Muscle layer of colon (tissue), 2 donors: ENCODE data around the gene PRRT3.
"Not testable (repeated sequence)": the region's sequence is repeated elsewhere in the genome, so short reads cannot be mapped to it uniquely, and the experiment has no call there.

Experiments
- H3K27ac ChIP-seq: one replicate; pipeline ENCODE4 v1.7.0; 2013; ENCODE audit warnings: low read depth, mild to moderate bottlenecking, low read length, moderate library complexity
- H3K27me3 ChIP-seq, 2 donors: one replicate each; pipeline ENCODE4 v1.7.0; 2013; ENCODE audit warnings: low read length in 2 of 2, mild to moderate bottlenecking in 2 of 2; ENCODE audit not compliant: insufficient read depth in 2 of 2, control insufficient read depth in 1 of 2
- H3K36me3 ChIP-seq: one replicate; pipeline ENCODE4 v1.7.0; 2013; ENCODE audit warnings: mild to moderate bottlenecking, low read length; ENCODE audit not compliant: insufficient read depth
- H3K4me1 ChIP-seq: one replicate; pipeline ENCODE4 v1.7.0; 2013; ENCODE audit warnings: mild to moderate bottlenecking, low read length; ENCODE audit not compliant: insufficient read depth
- H3K4me3 ChIP-seq, 2 donors: one replicate each; pipeline ENCODE4 v1.7.0; 2013; ENCODE audit warnings: low read length in 2 of 2, low read depth in 1 of 2, mild to moderate bottlenecking in 1 of 2, moderate library complexity in 1 of 2
- H3K9ac ChIP-seq: one replicate; pipeline ENCODE4 v1.7.0; 2013; ENCODE audit warnings: low read length
- H3K9me3 ChIP-seq: one replicate; pipeline ENCODE4 v1.7.0; 2013; ENCODE audit warnings: mild to moderate bottlenecking, low read length
- donor health status: abdominal sarcoma.
- donor health status: Adenocarcinoma of cecum.

PRRT3 gene

DNA sequence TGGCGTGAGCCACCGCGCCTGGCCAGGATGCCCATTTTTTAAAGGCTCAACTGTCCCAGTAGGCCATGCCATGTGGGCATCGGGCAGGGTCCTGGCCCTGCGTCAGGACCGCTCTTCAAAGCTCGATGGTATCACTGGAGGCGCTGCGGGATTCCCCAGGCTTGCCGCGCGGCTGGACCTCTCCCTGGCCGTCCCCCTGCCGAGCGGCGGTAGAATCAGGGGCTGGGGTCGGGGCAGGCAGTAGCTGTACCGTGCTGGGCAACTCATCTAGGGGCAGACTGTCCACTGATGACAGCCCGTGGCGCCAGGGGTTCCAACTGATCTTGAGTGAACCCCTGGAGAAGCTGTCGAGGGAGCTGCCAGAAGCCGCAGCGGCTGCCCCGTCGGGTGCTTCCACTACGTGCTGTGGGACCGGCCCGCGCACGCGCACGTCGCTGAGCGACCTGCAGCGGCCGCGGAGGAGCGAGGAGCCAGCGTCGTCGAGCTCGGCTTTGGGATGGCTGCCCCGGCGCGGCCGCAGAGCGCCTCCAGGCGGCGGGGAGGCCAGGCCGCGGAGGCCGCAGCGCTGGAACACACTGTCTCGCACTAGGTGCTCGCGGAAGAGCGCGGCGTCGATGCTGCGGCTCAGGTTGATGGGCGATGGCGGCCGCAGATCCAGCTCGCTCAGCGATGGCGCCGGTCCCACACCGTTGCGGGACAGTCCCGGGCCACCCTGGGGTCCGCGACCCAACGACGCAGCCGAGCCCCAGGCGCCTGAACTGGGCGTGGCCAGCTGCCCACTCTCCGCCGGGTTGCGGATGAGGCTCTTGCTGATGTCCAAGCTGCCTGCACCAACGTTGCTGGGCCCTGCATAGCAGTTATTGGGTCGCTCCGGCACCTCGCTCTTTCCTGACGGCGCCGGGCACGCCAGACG, 5.8 kb downstream of the PRRT3 start:
- H3K4me3 ChIP-seq: peak overlapping the region; percentile 66 to 76
- H3K9ac ChIP-seq: peak overlapping the region; percentile 49
- H3K4me1 ChIP-seq: peaks cover 5% of the 10 kb centered on the region
- peak overlapping the region; percentile 79 for H3K27ac ChIP-seq
- no peaks in the 10 kb centered on the region for H3K9me3 ChIP-seq
- H3K36me3 ChIP-seq: peaks cover 23% of the 10 kb centered on the region
- no peaks in the 10 kb centered on the region for H3K27me3 ChIP-seq

DNA sequence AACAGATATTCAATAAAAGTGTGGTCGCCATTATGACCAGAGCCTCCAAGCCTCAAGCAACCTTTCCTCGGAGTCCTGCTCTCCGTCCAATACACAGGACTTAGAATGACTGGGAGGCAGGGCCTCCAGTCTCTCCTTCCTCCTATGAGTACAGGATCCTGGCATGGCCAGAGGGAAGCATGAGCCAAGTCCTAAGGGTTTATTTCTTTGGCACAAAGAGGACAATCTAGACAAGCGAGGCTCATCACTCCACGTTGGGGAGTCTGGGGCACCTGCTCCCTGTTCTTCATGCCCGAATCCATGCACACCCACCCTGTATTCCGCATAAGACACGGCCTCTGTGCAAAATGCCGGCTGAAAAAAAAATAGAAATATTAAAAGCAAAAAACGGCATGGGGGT, 6.8 kb downstream of the PRRT3 start:
- H3K9ac ChIP-seq: no peak overlapping the region
- no peak overlapping the region for H3K27ac ChIP-seq
- H3K9me3 ChIP-seq: no peaks in the 10 kb centered on the region
- H3K27me3 ChIP-seq: no peaks in the 10 kb centered on the region
- H3K4me3 ChIP-seq: no peak overlapping the region
- peaks cover 5% of the 10 kb centered on the region for H3K4me1 ChIP-seq
- peaks cover 28% of the 10 kb centered on the region for H3K36me3 ChIP-seq

DNA sequence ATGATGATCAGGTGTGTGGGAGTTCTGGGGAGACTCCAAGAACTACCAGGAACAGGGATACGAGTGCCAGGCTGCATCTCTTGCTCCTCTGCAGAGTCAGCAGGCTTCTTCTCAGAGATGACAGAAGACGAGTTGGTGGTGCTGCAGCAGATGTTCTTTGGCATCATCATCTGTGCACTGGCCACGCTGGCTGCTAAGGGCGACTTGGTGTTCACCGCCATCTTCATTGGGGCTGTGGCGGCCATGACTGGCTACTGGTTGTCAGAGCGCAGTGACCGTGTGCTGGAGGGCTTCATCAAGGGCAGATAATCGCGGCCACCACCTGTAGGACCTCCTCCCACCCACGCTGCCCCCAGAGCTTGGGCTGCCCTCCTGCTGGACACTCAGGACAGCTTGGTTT, 7.9 kb downstream of the PRRT3 start:
- Histone ChIP-seq H3K9me3 (no peaks in the 10 kb centered on the region), H3K4me3 (no peak overlapping the region), H3K9ac (no peak overlapping the region), H3K27ac (no peak overlapping the region), H3K36me3 (peaks cover 28% of the 10 kb centered on the region), H3K27me3 (no peaks in the 10 kb centered on the region), H3K4me1 (peaks cover 5% of the 10 kb centered on the region)

- Histone ChIP-seq H3K4me1 (peaks cover 3% of the 10 kb centered on the region), H3K4me3 (no peak overlapping the region), H3K9ac (no peak overlapping the region), H3K9me3 (no peaks in the 10 kb centered on the region), H3K27me3 (no peaks in the 10 kb centered on the region), H3K27ac (no peak overlapping the region), H3K36me3 (peaks cover 29% of the 10 kb centered on the region)
Observed at GRCh38 chr3:9942934-9943690, 9.1 kb downstream of the PRRT3 start.

- Histone ChIP-seq H3K4me3 (no peak overlapping the region), H3K9me3 (no peaks in the 10 kb centered on the region), H3K4me1 (no peaks in the 10 kb centered on the region), H3K9ac (no peak overlapping the region), H3K27me3 (no peaks in the 10 kb centered on the region), H3K27ac (no peak overlapping the region), H3K36me3 (peaks cover 39% of the 10 kb centered on the region)
Observed at GRCh38 chr3:9942164-9942563, 10.0 kb downstream of the PRRT3 start.

DNA sequence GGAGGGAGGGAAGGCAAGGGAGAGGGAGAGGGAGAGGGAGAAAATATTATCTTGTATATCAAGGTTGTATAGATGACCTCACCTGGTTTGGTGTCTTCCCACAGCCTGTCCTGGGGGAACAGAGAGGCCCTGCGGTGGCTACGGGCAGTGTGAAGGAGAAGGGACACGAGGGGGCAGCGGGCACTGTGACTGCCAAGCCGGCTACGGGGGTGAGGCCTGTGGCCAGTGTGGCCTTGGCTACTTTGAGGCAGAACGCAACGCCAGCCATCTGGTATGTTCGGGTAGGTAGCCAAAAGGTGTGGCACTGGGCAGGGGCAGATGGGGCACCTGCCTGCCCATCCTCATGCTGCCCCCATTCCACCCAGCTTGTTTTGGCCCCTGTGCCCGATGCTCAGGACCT, 11.5 kb downstream of the PRRT3 start:
- Histone ChIP-seq H3K9me3 (no peaks in the 10 kb centered on the region), H3K4me1 (peaks cover under 1% of the 10 kb centered on the region), H3K27me3 (no peaks in the 10 kb centered on the region), H3K9ac (no peak overlapping the region), H3K27ac (no peak overlapping the region), H3K36me3 (peaks cover 43% of the 10 kb centered on the region), H3K4me3 (no peak overlapping the region)

DNA sequence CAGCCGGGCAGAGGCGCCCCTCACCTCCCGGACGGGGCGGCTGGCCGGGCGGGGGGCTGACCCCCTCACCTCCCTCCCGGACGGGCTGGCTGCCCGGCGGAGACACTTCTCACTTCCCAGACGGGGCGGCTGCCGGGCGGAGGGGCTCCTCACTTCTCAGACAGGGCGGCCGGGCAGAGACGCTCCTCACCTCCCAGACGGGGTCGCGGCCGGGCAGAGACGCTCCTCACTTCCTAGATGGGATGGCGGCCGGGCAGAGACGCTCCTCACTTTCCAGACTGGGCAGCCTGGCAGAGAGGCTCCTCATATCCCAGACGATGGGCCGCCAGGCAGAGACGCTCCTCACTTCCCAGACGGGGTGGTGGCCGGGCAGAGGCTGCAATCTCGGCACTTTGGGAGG, 12.3 kb downstream of the PRRT3 start:
- H3K27ac ChIP-seq, H3K9me3 ChIP-seq, H3K27me3 ChIP-seq, H3K4me3 ChIP-seq, H3K9ac ChIP-seq, H3K4me1 ChIP-seq: not testable (repeated sequence)
- H3K36me3 ChIP-seq: peaks cover 48% of the 10 kb centered on the region

DNA sequence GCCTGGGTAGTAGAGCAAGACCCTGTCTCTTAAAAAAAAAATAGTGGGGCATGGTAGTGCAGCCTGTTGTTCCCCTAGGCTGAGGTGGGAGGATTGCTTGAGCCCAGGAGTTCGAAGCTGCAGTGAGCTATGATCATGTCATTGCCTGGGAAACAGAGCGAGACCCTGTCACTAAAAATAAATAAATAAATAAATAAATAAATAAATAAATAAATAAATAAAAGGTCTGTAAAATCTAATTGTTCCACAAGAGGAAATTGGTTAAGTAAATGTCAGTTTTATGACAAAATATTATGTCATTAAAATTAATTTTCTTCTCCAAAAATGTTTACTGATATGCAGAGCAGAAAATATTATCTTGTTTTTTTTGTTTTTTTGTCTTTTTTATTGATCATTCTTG, 13.2 kb downstream of the PRRT3 start:
- Histone ChIP-seq H3K27me3 (no peaks in the 10 kb centered on the region), H3K4me1 (peaks cover 17% of the 10 kb centered on the region), H3K4me3 (no peak overlapping the region), H3K9ac (no peak overlapping the region), H3K27ac (no peak overlapping the region), H3K36me3 (peaks cover 42% of the 10 kb centered on the region), H3K9me3 (no peaks in the 10 kb centered on the region)

- H3K4me1 ChIP-seq: peaks cover 17% of the 10 kb centered on the region
- H3K9ac ChIP-seq: no peak overlapping the region
- H3K27me3 ChIP-seq: no peaks in the 10 kb centered on the region
- H3K27ac ChIP-seq: no peak overlapping the region
- no peaks in the 10 kb centered on the region for H3K9me3 ChIP-seq
- H3K4me3 ChIP-seq: no peak overlapping the region
- H3K36me3 ChIP-seq: peaks cover 30% of the 10 kb centered on the region
Observed at GRCh38 chr3:9937486-9938238, 14.5 kb downstream of the PRRT3 start.

GRCh38 chr3:9935966-9936510, 16.2 kb downstream of the PRRT3 start:
- Histone ChIP-seq H3K4me1 (peaks cover 17% of the 10 kb centered on the region), H3K9me3 (no peaks in the 10 kb centered on the region), H3K27me3 (no peaks in the 10 kb centered on the region), H3K9ac (no peak overlapping the region), H3K36me3 (peaks cover 24% of the 10 kb centered on the region), H3K27ac (no peak overlapping the region), H3K4me3 (no peak overlapping the region)

- peaks cover 17% of the 10 kb centered on the region for H3K4me1 ChIP-seq
- peak overlapping the region in 1 of 2 donors; percentile 94 for H3K4me3 ChIP-seq
- no peaks in the 10 kb centered on the region for H3K9me3 ChIP-seq
- no peaks in the 10 kb centered on the region for H3K27me3 ChIP-seq
- no peak overlapping the region for H3K9ac ChIP-seq
- peaks cover 30% of the 10 kb centered on the region for H3K36me3 ChIP-seq
- no peak overlapping the region for H3K27ac ChIP-seq
Observed at GRCh38 chr3:9934993-9935392, 17.2 kb downstream of the PRRT3 start.
